GM12878 (cell line): ENCODE results near the gene MYL7.

Source experiments
- RAD21 ChIP-seq: IDR thresholded peaks from 2 replicates; pipeline ENCODE4 v1.6.1; 2011; ENCODE audit warnings: mild to moderate bottlenecking, low read depth, low read length, moderate library complexity; ENCODE audit not compliant: insufficient read depth
- RAD51 ChIP-seq: fragments of 450-650 bp; IDR thresholded peaks from 2 replicates; pipeline ENCODE4 v1.6.1; 2016; ENCODE audit warnings: moderate library complexity, mild to moderate bottlenecking, inconsistent platforms
- SUZ12 ChIP-seq: fragments of 200-600 bp; sonication (generic); IDR thresholded peaks from one replicate; pipeline ENCODE4 v1.6.1; 2018; ENCODE audit warnings: antibody characterized with exemption, mild to moderate bottlenecking; ENCODE audit not compliant: unreplicated experiment
- TAF1 ChIP-seq: IDR thresholded peaks from 2 replicates; pipeline ENCODE4 v1.6.1; 2011; ENCODE audit warnings: mild to moderate bottlenecking, low read depth, low read length, borderline replicate concordance
- TF ChIP-seq, protein P1 (sequence below): IDR thresholded peaks from 2 replicates; pipeline ENCODE4 v1.6.1; 2011; ENCODE audit warnings: borderline replicate concordance, low read depth, mild to moderate bottlenecking, moderate library complexity, mixed read lengths, low read length; ENCODE audit not compliant: insufficient read depth; ENCODE audit errors: extremely low read length

DNA sequence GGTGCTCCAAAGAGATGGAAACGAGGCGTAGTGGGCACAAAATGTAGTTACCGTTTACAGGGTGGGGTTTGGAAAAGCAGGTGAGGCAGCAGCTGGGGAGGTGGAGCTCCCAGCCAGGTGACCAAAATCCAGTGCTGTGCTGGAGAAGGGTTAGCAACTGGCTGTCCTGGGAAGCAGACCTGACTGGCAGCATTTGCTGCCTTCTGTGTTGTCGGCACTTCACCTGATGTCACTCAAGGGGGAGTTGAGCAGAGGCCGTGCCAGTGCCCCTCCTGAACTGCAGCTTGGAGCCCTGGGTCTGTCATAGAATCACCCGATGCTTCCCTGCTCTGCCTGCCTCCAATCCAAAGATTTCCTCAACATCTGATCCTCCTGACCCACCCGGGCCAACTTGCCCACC, 35.4 kb upstream of the MYL7 start:
- TF ChIP-seq, protein P1, sequence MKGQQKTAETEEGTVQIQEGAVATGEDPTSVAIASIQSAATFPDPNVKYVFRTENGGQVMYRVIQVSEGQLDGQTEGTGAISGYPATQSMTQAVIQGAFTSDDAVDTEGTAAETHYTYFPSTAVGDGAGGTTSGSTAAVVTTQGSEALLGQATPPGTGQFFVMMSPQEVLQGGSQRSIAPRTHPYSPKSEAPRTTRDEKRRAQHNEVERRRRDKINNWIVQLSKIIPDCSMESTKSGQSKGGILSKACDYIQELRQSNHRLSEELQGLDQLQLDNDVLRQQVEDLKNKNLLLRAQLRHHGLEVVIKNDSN = no peak
- no peak for TF ChIP-seq RAD51
- no peak for TF ChIP-seq SUZ12
- no peak for TF ChIP-seq TAF1
- TF ChIP-seq RAD21 = no peak
